ENCODE measurements around the gene SLC6A9. TPM values are rescaled to one million over a fixed set of nuclear protein-coding genes. Genes with fewer than 3 reads are reported as not detected.

The SLC6A9 gene
- total RNA-seq, 2 experiments from 2014 or later = 6.5 to 7.4 TPM

DNA sequence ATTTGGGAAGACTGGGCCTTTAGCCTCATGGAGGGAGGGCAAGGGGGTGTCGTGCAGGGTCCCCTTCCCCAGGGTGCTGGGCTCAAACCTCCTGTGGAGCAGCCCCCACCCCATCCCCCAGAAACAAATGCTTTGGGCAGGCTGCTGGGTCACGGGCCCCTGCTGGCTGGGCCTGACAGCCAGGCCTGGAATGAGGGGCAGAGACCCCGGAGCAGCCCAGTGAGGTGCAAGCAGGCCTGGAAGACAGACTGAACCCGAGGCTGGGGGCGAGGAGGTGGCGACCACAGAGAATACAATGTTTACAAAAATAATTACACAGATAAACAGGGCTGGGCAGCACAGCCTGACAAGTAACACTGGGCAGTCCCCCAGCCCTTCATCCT is 34.5 kb downstream of the SLC6A9 start:
- DNase-seq = no peak
- ChIA-PET POLR2A (no interaction called here), CTCF (no interaction called here)
- no peaks in the 10 kb centered on the region for H3K27me3 Mint-ChIP-seq
- H3K36me3 Mint-ChIP-seq (ENCODE audit: low read depth) = peaks cover 12% of the 10 kb centered on the region
- no peak for ATAC-seq
- peaks cover 4% of the 10 kb centered on the region for H3K4me1 Mint-ChIP-seq (ENCODE audit: low read depth)
- TF ChIP-seq, protein P1, sequence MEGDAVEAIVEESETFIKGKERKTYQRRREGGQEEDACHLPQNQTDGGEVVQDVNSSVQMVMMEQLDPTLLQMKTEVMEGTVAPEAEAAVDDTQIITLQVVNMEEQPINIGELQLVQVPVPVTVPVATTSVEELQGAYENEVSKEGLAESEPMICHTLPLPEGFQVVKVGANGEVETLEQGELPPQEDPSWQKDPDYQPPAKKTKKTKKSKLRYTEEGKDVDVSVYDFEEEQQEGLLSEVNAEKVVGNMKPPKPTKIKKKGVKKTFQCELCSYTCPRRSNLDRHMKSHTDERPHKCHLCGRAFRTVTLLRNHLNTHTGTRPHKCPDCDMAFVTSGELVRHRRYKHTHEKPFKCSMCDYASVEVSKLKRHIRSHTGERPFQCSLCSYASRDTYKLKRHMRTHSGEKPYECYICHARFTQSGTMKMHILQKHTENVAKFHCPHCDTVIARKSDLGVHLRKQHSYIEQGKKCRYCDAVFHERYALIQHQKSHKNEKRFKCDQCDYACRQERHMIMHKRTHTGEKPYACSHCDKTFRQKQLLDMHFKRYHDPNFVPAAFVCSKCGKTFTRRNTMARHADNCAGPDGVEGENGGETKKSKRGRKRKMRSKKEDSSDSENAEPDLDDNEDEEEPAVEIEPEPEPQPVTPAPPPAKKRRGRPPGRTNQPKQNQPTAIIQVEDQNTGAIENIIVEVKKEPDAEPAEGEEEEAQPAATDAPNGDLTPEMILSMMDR (IDR thresholded peaks at IDR 0.05) = no peak
- H3K9me3 Mint-ChIP-seq = no peaks in the 10 kb centered on the region
- no peak overlapping the region for H3K4me3 Mint-ChIP-seq
- no peak overlapping the region for H3K27ac Mint-ChIP-seq
- intact Hi-C loops (cut with micrococcal nuclease) = no loop called here

DNA sequence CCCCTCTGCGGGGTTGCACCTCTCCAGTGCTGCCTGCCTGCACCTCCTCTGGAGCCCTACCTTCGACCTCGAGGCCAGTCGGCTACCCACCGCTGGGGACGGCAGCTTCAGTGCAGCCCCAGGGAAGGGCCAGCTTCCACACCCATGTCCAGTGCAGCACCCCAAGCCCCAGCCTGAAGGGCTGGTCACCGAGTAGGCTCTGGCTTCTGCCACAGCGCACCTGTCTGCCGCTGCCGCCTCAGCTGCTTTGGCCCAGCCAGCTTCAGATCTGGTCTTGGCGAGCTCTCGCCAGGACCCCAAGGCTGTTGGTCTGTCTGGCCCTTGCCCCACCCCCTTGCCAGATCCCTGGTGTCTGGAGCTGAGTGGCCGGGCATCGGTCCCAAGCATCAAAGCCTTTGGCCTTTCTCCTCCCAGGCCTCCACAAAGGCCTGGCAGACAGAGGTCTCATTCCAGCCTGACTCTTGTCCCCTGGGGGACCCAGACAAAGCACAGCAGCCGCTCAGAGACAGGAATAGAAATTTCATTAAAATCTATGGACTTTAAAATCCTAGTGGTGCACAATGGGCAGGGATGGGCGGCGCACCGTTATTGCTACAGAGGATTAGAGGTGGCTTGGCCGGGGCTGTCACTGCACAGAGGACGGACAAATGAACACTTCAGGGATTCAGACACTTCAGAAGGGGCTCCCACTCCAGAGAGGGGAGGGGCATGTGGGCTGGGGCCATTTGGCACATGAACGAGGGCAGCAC is 35.1 kb downstream of the SLC6A9 start:
- TF ChIP-seq, protein P1 (IDR thresholded peaks at IDR 0.05) = no peak
- H3K36me3 Mint-ChIP-seq (ENCODE audit: low read depth) = peaks cover 8% of the 10 kb centered on the region
- H3K9me3 Mint-ChIP-seq = no peaks in the 10 kb centered on the region
- ChIA-PET CTCF (interaction anchor here (1.3 kb wide), 1 partner anchor 9 kb away, joined by 6 read pairs; no protein-coding TSS in a partner anchor), POLR2A (no interaction called here)
- H3K4me3 Mint-ChIP-seq = no peak overlapping the region
- no peaks in the 10 kb centered on the region for H3K27me3 Mint-ChIP-seq
- H3K27ac Mint-ChIP-seq = no peak overlapping the region
- no peak for ATAC-seq
- DNase-seq = no peak
- H3K4me1 Mint-ChIP-seq (ENCODE audit: low read depth) = peaks cover 8% of the 10 kb centered on the region
- intact Hi-C loops (cut with micrococcal nuclease) = no loop called here

DNA sequence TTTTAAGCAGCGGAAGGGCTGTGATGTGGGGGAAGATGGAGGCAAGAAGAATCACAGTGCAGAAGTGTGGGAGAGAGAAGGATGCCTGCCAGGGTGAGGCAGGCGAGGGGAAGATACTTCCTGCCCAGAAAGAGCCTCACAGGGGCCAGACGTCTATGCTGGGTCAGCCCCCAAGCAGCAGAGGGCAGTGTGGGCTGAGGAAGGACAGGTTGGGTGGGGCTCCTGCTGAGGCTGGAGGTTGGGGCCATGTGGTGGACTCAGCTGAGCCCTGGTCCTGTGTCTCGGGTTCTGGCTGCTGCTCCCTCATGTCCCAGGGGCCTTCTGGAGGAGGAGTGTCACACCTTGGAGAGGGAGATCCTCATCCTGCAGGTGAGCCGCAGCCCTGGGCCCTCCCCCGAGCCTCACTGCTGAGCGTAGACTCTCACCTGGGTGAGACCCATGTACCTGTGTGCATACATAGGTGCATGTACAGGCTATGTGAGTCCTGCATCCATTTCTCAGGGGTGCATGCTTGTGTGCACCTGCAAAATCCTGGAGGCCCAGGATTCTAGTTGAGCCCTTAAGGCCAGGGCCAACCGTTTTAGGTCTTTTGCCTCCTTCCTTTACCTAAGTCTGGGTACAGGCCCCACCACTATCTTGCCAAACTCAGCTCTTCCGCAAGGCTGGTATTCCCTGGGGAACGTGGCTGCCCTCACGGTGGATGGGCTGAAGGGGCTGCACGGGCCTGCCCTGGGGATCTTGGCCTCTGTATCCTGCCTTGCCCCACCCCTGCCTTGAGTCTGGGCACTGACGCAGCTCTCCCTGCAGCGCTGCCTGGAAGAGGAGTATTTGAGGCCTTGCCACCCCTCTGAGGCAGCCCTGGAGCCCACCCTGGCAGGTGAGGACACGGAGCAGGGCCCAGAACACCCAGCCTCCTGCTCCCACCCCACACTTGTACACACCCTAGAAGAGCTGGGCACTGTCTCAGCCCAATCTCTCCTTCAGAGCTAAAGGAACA is 36.2 kb downstream of the SLC6A9 start:
- H3K4me1 Mint-ChIP-seq (ENCODE audit: low read depth) = peaks cover 12% of the 10 kb centered on the region
- intact Hi-C loops (cut with micrococcal nuclease) = no loop called here
- peak; percentile 28 for ATAC-seq
- ChIA-PET POLR2A (no interaction called here), CTCF (interaction anchor here (0.9 to 4.7 kb wide), 5 partner anchors 10 to 46 kb away, joined by 3 to 19 read pairs (median 3); no protein-coding TSS in a partner anchor)
- no peaks in the 10 kb centered on the region for H3K9me3 Mint-ChIP-seq
- peaks cover 4% of the 10 kb centered on the region for H3K36me3 Mint-ChIP-seq (ENCODE audit: low read depth)
- H3K27ac Mint-ChIP-seq = no peak overlapping the region
- peak; percentile 45 for DNase-seq
- no peaks in the 10 kb centered on the region for H3K27me3 Mint-ChIP-seq
- TF ChIP-seq, protein P1 (IDR thresholded peaks at IDR 0.05) = no peak
- no peak overlapping the region for H3K4me3 Mint-ChIP-seq

DNA sequence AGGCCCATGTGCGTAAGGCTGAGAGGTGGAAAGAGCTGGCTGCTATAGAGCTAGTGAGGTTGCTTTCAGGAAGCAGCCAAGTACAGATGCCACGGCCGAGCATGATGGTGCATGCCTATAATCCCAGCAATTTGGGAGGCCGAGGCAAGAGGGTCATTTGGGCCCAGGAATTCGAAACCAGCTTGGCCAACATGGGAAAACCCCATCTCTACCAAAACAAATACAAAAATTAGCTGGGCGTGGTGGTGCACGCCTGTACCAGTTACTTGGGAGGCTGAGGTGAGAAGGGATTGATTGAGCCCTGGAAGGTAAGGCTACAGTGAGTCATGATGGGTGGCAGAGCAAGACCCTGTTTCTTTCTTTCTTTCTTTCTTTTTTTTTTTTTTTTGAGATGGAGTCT is 37.2 kb downstream of the SLC6A9 start:
- CTCF ChIA-PET = interaction anchor here (0.7 to 4.7 kb wide), 3 partner anchors 12 to 54 kb away, joined by 3 to 19 read pairs (median 3); no protein-coding TSS in a partner anchor
- no peaks in the 10 kb centered on the region for H3K9me3 Mint-ChIP-seq
- intact Hi-C loops (cut with micrococcal nuclease) = no loop called here

More for the DNA sequence above, 37.2 kb downstream of the SLC6A9 start:
- ATAC-seq (no peak), DNase-seq (no peak)
- TF ChIP-seq, protein P1 (IDR thresholded peaks at IDR 0.05) = no peak
- POLR2A ChIA-PET = interaction anchor here (1.1 to 1.8 kb wide), 2 partner anchors 16 to 36 kb away, joined by 3 to 4 read pairs; no protein-coding TSS in a partner anchor
- no peak overlapping the region for H3K27ac Mint-ChIP-seq
- H3K36me3 Mint-ChIP-seq (ENCODE audit: low read depth) = no peaks in the 10 kb centered on the region
- peaks cover 12% of the 10 kb centered on the region for H3K4me1 Mint-ChIP-seq (ENCODE audit: low read depth)
- no peak overlapping the region for H3K4me3 Mint-ChIP-seq
- H3K27me3 Mint-ChIP-seq = no peaks in the 10 kb centered on the region
